ENCODE results near the gene PTPRT. TPM values are rescaled to one million over a fixed set of nuclear protein-coding genes. Genes with fewer than 3 reads are reported as not detected.

PTPRT gene
- total and polyA plus RNA-seq, 2 experiments from 2014 or later: not detected

DNA sequence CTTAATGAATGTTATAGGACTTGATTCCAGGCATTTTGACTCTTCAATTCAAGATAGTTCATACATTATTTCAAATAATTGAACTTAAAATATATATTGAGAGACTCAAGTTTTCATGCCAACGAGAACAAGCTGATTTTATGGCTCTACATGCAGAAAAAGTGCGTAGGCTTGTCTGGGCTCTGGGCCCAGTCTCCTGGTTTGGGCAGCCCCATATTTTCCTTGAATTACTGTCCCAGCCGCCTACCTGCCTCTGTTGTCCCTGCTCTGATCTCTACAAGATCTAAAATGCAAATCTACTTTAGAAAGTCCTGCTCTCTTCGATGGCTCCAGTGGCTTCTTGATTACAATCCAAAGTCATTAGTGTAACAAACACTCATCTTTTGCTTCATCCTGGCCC lies 1034.1 kb downstream of the PTPRT start (continued):
- TF ChIP-seq, protein P1, sequence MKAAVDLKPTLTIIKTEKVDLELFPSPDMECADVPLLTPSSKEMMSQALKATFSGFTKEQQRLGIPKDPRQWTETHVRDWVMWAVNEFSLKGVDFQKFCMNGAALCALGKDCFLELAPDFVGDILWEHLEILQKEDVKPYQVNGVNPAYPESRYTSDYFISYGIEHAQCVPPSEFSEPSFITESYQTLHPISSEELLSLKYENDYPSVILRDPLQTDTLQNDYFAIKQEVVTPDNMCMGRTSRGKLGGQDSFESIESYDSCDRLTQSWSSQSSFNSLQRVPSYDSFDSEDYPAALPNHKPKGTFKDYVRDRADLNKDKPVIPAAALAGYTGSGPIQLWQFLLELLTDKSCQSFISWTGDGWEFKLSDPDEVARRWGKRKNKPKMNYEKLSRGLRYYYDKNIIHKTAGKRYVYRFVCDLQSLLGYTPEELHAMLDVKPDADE (IDR thresholded peaks at IDR 0.05): no peak
- TF ChIP-seq EZH2phosphoT487 (IDR thresholded peaks at IDR 0.05; ENCODE audit: unreplicated experiment) (no peak), EZH2 (IDR thresholded peaks at IDR 0.05; ENCODE audit: low read depth, unreplicated experiment) (no peak), JUNB (IDR thresholded peaks at IDR 0.05; ENCODE audit: unreplicated experiment) (no peak), CREB1 (CRISPR knock-in tag; IDR thresholded peaks at IDR 0.05; ENCODE audit: low read depth) (no peak), NANOG (IDR thresholded peaks at IDR 0.05; ENCODE audit: borderline replicate concordance) (no peak), ZNF114 (CRISPR knock-in tag; IDR thresholded peaks at IDR 0.05) (no peak), POLR2AphosphoS5 (IDR thresholded peaks at IDR 0.05; ENCODE audit: low read depth) (no peak), CTCF (conservative IDR thresholded peaks at IDR 0.05; ENCODE audit: low read depth in 2 of 2) (no peak)

DNA sequence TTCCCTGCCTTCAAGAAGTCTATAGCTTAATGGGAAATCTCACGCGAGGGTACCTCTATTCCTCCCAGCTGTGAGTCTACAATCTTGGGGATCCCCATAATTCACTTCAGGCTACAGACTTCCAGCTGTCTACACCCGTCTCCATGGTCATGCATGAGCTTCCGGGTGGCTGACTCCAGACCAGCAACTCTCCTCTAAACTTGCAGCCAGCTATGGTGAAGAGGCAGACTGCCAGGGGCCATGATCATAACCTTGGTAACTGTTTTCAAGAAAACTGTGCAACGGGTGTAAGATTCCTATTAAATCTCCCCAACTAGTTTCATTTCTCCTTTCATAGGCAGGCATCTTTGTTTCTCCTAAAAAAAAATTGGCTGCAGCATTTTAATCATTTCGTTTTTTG lies 1037.1 kb downstream of the PTPRT start:
- Histone ChIP-seq H3K27ac (ENCODE audit: low read depth) (no peak overlapping the region), H3K79me2 (replicated peaks; ENCODE audit: insufficient read depth) (no peaks in the 10 kb centered on the region), H3K4me1 (ENCODE audit: insufficient read depth) (no peaks in the 10 kb centered on the region), H4K20me1 (replicated peaks; ENCODE audit: insufficient read depth) (no peaks in the 10 kb centered on the region), H3K4me2 (no peak overlapping the region), H3K27me3 (ENCODE audit: insufficient read depth) (no peaks in the 10 kb centered on the region), H2AFZ (no peak overlapping the region), H3K4me3 (no peak overlapping the region), H3K36me3 (ENCODE audit: insufficient read depth) (peaks cover 3% of the 10 kb centered on the region; the same call in 1 of the 2 replicates), H3K9me2 (ENCODE audit: insufficient read depth) (no peaks in the 10 kb centered on the region), H3F3A (replicated peaks; ENCODE audit: low read depth) (no peaks in the 10 kb centered on the region)
- DNase-seq (ENCODE audit: low spot score) (no peak), ATAC-seq (no peak)
- Mint-ChIP-seq H3K4me3 (no peak overlapping the region), H3K27me3 (ENCODE audit: insufficient read depth, low read depth, poor library complexity) (peaks cover 1% of the 10 kb centered on the region), H3K4me1 (no peaks in the 10 kb centered on the region), H3K27ac (no peak overlapping the region), H3K36me3 (ENCODE audit: low read depth) (peaks cover 51% of the 10 kb centered on the region), H3K9me3 (peaks cover 99% of the 10 kb centered on the region)
- TF ChIP-seq CREB1 (CRISPR knock-in tag; IDR thresholded peaks at IDR 0.05; ENCODE audit: low read depth) (no peak), EZH2phosphoT487 (IDR thresholded peaks at IDR 0.05; ENCODE audit: unreplicated experiment) (no peak)

DNA sequence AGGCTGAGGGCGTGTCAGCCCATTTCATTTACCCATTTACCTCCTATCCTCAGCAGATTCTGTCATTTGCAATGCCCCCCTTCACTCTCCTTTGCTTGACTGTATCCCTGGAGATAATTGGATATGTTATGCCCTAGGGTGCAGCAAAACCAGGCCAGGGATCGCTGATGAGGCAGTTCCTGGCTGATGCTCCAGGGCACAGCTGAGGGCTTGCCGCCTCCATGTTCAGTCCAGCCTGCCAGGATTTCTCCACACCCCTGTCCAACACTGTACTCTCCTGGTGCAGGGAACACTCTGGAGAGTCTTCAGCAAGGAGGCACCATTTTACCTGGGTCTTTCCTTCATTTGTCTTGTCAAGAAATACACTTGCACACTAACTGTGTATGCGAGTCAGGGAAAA lies 1039.5 kb downstream of the PTPRT start:
- H3K36me3 Mint-ChIP-seq (ENCODE audit: low read depth): peaks cover 42% of the 10 kb centered on the region
- Histone ChIP-seq H3K4me1 (ENCODE audit: insufficient read depth) (no peaks in the 10 kb centered on the region), H4K20me1 (replicated peaks; ENCODE audit: insufficient read depth) (no peaks in the 10 kb centered on the region), H3K4me3 (no peak overlapping the region), H3K27ac (ENCODE audit: low read depth) (no peak overlapping the region), H2AFZ (no peak overlapping the region), H3K9me2 (ENCODE audit: insufficient read depth) (no peaks in the 10 kb centered on the region), H3F3A (replicated peaks; ENCODE audit: low read depth) (no peaks in the 10 kb centered on the region), H3K79me2 (replicated peaks; ENCODE audit: insufficient read depth) (no peaks in the 10 kb centered on the region), H3K36me3 (ENCODE audit: insufficient read depth) (peaks cover 6% of the 10 kb centered on the region; the same call in 1 of the 2 replicates), H3K4me2 (no peak overlapping the region), H3K27me3 (ENCODE audit: insufficient read depth) (no peaks in the 10 kb centered on the region)
- DNase-seq (ENCODE audit: low spot score) (no peak), ATAC-seq (no peak)
- peaks cover 1% of the 10 kb centered on the region for H3K27me3 Mint-ChIP-seq (ENCODE audit: insufficient read depth, low read depth, poor library complexity)
- H3K4me3 Mint-ChIP-seq: no peak overlapping the region
- no peaks in the 10 kb centered on the region for H3K4me1 Mint-ChIP-seq
- no peak overlapping the region for H3K27ac Mint-ChIP-seq
- peaks cover 100% of the 10 kb centered on the region for H3K9me3 Mint-ChIP-seq
- TF ChIP-seq JUNB (IDR thresholded peaks at IDR 0.05; ENCODE audit: unreplicated experiment) (no peak), EZH2 (IDR thresholded peaks at IDR 0.05; ENCODE audit: low read depth, unreplicated experiment) (no peak), REST (IDR thresholded peaks at IDR 0.05; ENCODE audit: unreplicated experiment) (no peak), NANOG (IDR thresholded peaks at IDR 0.05; ENCODE audit: borderline replicate concordance) (no peak), CREB1 (CRISPR knock-in tag; IDR thresholded peaks at IDR 0.05; ENCODE audit: low read depth) (no peak), CTCF (conservative IDR thresholded peaks at IDR 0.05; ENCODE audit: low read depth in 2 of 2) (no peak), STAT1 (IDR thresholded peaks at IDR 0.05; ENCODE audit: unreplicated experiment) (no peak), EZH2phosphoT487 (IDR thresholded peaks at IDR 0.05; ENCODE audit: unreplicated experiment) (no peak), ZNF331 (CRISPR knock-in tag; IDR thresholded peaks at IDR 0.05; ENCODE audit: low read depth) (no peak), ZNF114 (CRISPR knock-in tag; IDR thresholded peaks at IDR 0.05) (no peak)
- TF ChIP-seq, protein P1 (IDR thresholded peaks at IDR 0.05): no peak
